Glomerular endothelial cell (primary cell): Measurements from ENCODE around the gene HGF. TPM values are rescaled to one million over a fixed set of nuclear protein-coding genes. Genes with fewer than 3 reads are reported as not detected.

Experiments
- DNase-seq: peaks from one replicate; pipeline ENCODE4 v3.0.0-alpha.2; 2011; ENCODE audit warnings: low read depth, low spot score; ENCODE audit errors: extremely low read depth
- total RNA-seq: library from RNA; depleted of rRNA; stranded (reverse); fragments of >200 nt; gene quantifications from 2 replicates; pipeline ENCODE4 v1.2.3, GENCODE V29; 2015

HGF gene
- total RNA-seq, 1 donor from 2014 or later, result 2.0 TPM

DNA sequence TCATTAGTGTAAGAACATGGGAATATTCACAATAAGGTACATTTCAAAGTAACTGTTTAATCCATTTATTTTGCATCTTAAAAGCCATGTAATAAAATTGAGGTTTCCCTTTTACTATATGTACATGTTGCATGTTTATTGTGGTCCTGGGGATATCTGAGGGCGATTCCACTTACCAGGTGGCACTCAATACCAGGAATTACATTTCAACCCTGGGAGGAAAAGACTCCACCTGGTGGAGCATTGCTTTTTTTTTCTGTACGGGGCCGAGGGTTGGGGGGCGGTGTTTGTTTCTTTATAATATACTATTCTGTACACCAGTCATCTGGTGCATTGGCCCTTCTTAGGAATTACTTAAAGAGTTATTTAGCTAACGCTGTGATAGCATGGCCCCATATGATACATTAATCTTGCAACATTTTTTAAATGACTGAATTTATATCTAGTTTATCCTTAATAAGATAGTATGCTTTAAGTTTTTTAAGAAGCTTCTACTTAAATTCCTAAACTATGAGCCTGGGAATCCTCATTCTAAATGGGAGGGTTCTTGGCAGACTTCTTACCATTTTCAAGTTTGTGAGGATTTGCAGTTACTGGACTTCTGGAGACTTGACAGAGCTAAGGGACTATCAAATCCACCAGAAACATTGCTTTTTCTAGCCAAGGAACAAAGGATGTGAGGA is 7.2 kb upstream of the HGF start:
- DNase-seq, result no peak

- no peak for DNase-seq
Observed at GRCh38 chr7:81776161-81776560, 6.3 kb upstream of the HGF start.

GRCh38 chr7:81775560-81775959 is 5.7 kb upstream of the HGF start:
- no peak for DNase-seq

- DNase-seq, result no peak
Observed at GRCh38 chr7:81774551-81774950, 4.7 kb upstream of the HGF start.

- no peak for DNase-seq
Observed at GRCh38 chr7:81770728-81771223, 929 bp upstream of the HGF start.

DNA sequence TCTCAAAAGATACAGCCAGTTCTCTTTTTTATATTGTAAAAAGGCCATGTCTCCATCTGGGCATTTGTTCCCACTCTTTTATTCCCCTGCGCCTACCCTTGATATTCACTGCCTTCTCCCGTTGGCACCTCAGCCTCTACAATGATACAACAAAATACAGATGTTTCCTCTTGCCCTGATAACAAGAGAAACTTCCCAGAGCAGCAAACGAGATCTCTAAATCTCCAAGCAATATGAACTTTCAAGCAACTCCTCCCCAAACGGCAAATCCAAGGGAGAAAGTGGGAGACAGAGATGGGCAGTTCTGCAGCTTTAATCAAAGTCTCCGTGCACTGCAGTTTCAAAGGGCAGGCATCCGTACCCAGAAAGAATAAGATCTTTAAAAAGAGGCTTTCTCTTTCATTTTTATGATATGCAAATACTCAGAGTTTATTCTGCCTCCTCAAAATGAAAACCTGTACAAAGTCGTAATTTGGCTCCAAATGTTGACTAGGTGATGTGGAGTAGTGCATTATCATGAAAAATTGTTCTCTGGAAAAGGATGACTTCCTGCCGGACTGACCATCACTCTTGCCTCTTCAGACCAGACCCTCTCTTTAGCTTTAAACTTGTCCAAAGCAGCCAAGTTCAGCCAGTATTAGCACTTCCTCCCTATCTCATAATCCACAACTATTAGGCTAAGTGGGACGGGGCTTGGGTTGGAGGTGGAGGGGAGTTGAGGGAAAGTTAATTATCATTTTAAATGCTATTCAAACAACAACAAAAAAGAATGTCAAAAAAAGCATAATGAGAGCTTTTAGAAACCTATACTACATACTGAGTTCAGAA is 682 bp downstream of the HGF start:
- DNase-seq, result no peak

DNA sequence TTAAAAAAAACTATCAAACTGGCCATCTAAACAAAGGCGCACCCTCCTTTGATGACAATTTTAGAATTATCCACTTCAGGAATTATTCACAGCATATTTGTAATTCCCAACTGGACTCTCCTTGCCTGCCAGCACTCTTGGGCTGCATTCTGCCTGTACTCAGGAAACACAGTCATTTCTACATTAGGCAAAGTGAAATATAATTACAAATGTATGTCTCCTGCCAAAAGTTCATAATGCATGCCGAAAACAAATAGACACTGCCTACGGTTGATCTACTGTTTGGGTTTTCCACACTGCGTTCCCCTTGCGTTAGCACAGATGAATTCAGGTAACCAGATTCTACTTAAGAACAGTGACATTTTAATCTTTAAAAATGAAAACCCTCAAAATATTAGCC is 1.9 kb downstream of the HGF start:
- DNase-seq, result no peak

DNA sequence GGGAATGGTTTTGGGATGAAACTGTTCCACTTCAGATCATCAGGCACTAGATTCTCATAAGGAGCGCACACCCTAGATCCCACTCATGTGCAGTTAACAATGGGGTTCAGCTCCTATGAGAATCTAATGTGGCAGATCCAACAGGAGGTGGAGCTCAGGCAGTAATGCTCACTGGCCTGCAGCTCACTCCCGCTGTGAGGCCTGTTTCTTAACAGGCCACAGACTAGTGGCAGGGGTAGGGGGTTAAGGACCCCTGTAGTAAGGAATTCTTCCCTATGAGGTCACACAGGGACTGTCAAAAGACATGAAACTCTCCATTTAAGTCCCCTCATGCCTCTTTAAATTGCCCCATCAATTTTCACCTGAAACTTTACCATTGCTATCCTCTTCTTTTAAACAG is 8.0 kb downstream of the HGF start:
- DNase-seq, result no peak

DNA sequence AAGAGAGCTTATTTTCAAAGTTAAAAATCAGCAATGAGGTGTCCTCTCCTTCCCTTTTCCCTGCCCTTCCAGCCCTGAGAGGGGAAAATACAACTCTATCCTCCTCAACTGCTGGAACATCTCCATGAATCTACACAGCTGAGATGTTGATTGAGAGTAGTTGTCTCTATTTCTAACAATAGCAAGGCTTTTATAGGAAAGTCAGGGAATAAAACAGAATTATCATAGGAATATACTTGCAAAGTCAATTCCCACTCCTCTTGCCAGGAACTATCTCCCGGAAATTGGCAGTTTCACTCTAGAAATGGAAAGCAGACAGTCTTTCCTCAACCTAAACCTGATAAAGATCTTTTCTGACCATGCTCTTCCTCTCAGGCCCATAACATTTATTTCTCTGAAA is 8.8 kb downstream of the HGF start:
- no peak for DNase-seq

- no peak for DNase-seq
Observed at GRCh38 chr7:81754918-81755696, 14.7 kb downstream of the HGF start.

GRCh38 chr7:81753392-81753791 is 16.5 kb downstream of the HGF start:
- no peak for DNase-seq

DNA sequence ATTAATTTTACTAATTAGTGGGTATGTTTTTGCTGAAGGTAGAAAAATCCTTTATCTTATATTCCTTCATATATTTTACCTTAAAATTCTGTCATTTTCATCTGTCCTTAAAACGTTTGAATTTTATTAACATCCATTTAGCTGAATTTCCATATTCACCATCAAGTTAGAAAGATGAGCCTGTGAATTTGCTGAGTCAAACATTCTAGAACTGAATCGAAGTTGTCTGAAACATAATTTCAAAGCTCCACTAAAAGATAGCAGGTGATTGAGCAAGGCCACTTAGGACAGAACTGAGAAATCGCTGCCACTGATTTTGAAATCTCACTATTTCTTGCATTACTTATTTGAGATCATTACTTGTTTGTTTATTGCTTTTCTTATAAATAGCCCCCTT is 17.5 kb downstream of the HGF start:
- no peak for DNase-seq

DNA sequence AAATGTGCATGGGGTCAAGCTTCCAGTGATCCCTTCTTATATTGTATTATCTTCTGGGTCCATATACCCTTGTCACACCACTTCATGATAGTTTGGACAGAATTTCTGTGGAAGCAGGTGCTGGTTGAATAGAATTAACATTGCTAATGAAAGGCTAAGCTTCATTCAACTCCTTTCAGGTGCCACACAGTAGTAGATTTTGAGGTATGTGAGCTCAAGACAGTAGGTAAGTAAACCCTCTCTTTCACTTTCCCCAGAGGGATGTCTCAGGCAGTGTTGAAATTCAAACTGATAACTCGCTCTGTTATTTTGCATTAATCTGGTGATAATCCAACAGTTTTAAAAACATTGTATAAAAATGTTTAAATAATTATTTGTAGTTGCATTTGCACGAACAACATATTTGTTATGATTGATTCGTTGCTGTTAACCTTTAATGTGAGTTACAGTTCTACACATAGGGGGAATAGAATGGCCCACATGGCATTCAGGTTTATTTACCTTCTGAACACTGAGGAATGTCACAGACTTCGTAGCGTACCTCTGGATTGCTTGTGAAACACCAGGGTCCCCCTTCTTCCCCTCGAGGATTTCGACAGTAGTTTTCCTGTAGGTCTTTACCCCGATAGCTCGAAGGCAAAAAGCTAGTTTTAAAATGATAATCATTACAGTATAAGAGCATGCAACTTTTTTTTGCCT is 18.1 kb downstream of the HGF start:
- DNase-seq, result no peak

DNA sequence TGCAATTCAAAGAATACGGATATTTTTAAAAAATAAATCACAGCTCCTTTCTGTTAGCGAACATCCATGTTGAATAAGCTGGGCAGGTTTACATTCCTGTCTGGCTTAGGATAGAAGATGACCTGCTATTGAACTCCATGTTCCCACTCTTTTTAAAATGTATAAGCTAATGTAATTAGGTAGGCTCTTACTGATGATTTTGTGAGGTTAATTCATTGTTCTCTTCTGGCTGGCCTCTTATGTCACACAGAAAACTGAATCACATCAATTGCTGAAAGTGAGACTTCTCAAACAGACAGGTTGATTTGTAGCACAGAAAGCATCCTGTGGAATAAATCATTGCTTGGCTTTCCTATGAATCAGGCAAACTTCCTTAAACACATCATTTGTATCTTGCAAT is 24.2 kb downstream of the HGF start:
- no peak for DNase-seq

DNA sequence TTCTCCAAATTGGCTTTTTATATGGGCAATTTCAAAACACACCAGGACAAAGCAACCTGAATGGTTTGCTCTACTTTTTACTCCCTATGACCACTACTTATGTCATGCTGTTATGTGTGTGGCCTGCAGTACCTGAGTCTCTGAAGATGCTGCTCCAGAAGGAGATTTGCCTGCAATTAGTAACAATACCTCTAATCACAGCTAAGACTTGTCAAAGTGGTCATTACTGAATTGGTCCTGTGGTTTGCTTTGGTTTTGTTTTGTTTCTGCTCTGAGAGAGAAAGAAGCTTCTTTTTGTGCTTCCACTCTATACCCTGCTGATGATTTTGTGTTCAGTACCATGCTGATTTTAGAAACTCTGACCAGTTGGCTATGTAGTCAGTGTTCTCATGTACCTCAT is 25.5 kb downstream of the HGF start:
- DNase-seq, result no peak

DNA sequence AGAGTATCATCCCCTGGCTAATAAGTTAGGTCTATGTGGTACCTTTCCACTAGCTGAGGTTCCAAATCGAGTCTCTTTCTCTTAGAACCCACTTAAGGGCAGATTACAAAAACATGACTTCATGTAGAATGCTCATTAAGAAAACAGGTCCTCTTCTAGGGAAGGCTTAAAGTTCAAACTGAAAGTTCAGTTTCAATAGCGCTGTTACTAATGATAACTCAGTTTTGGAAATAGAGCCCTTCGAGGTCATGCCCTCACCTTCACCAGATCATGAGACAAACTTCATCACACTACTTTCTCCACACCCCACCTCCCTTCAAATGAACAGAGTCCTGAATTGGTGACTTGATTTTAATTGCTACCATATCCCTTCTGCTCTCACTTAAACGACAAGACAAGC is 26.2 kb downstream of the HGF start:
- no peak for DNase-seq

GRCh38 chr7:81743201-81743600 is 26.6 kb downstream of the HGF start:
- DNase-seq, result no peak

- no peak for DNase-seq
Observed at GRCh38 chr7:81740403-81740802, 29.4 kb downstream of the HGF start.

- DNase-seq, result no peak
Observed at GRCh38 chr7:81736091-81736490, 33.8 kb downstream of the HGF start.

- no peak for DNase-seq
Observed at GRCh38 chr7:81725812-81726127, 44.1 kb downstream of the HGF start.
